ENCODE measurements around the gene OR5A2. TPM values are rescaled to one million over a fixed set of nuclear protein-coding genes. Genes with fewer than 3 reads are reported as not detected.
A peak's percentile ranks its signal among the peaks of the same experiment; 100 is the strongest.

OR5A2 gene
- total and polyA plus RNA-seq, 4 donors, result not detected

- no peak for ATAC-seq (ENCODE audit: insufficient read depth, low FRiP score)
- Histone ChIP-seq H3K9me3 (ENCODE audit: control insufficient read depth in 4 of 4, insufficient read depth in 3 of 4, low read length in 3 of 4) (no peaks in the 10 kb centered on the region), H3K4me3 (no peak overlapping the region), H3K36me3 (ENCODE audit: control insufficient read depth in 4 of 4, insufficient read depth in 4 of 4, low read length in 4 of 4) (no peaks in the 10 kb centered on the region), H3K27me3 (ENCODE audit: control insufficient read depth in 3 of 3, insufficient read depth in 3 of 3, low read length in 2 of 3) (no peaks in the 10 kb centered on the region), H3K4me1 (ENCODE audit: control insufficient read depth in 5 of 5, insufficient read depth in 5 of 5, low read length in 5 of 5) (no peaks in the 10 kb centered on the region), H3K9ac (ENCODE audit: insufficient read depth in 1 of 2, low read length in 2 of 2) (no peak overlapping the region), H3K27ac (ENCODE audit: low read depth in 1 of 2, low read length in 1 of 2) (no peak overlapping the region)
- DNase-seq, result no peak
- TF ChIP-seq CTCF (IDR thresholded peaks at IDR 0.05; ENCODE audit: control extremely low read depth, extremely low read depth), result no peak
- 89 to 90% methylated on average over 7 of the region's 7 CpGs for WGBS, 2 donors
Measured at GRCh38 chr11:59437770-59438169, 11.6 kb upstream of the OR5A2 start.

GRCh38 chr11:59436169-59436568, 10.0 kb upstream of the OR5A2 start, which contains the start of gene OR5A1:
TSS of gene OR5A1 (plus strand) at chr11:59436469. CDS start at chr11:59443169, 6,700 bp downstream.
- no peak within 1 kb of the TSS for H3K4me3 ChIP-seq
- 69 to 78% methylated on average over 3 of the region's 3 CpGs for WGBS, 2 donors
- H3K4me1 ChIP-seq (ENCODE audit: control insufficient read depth in 5 of 5, insufficient read depth in 5 of 5, low read length in 5 of 5), result no peaks in the 10 kb centered on the region
- no peak within 1 kb of the TSS for H3K9ac ChIP-seq (ENCODE audit: insufficient read depth in 1 of 2, low read length in 2 of 2)
- H3K27me3 ChIP-seq (ENCODE audit: control insufficient read depth in 3 of 3, insufficient read depth in 3 of 3, low read length in 2 of 3), result no peaks in the 10 kb centered on the region
- no peak for ATAC-seq (ENCODE audit: insufficient read depth, low FRiP score)
- no peak within 1 kb of the TSS for H3K27ac ChIP-seq (ENCODE audit: low read depth in 1 of 2, low read length in 1 of 2)
- H3K9me3 ChIP-seq (ENCODE audit: control insufficient read depth in 4 of 4, insufficient read depth in 3 of 4, low read length in 3 of 4), result no peaks in the 10 kb centered on the region
- DNase-seq, result no peak
- TF ChIP-seq CTCF (IDR thresholded peaks at IDR 0.05; ENCODE audit: control extremely low read depth, extremely low read depth), result no peak
- H3K36me3 ChIP-seq (ENCODE audit: control insufficient read depth in 4 of 4, insufficient read depth in 4 of 4, low read length in 4 of 4), result no peaks in the 10 kb centered on the region

GRCh38 chr11:59429924-59430516, 3.8 kb upstream of the OR5A2 start:
- peak; percentile 69 for TF ChIP-seq CTCF (IDR thresholded peaks at IDR 0.05; ENCODE audit: control extremely low read depth, extremely low read depth)
- ATAC-seq (ENCODE audit: insufficient read depth, low FRiP score) (peak; percentile 58), DNase-seq (peak in 2 of 3 donors; percentile 46)
- H3K4me1 ChIP-seq (ENCODE audit: control insufficient read depth in 5 of 5, insufficient read depth in 5 of 5, low read length in 5 of 5), result no peaks in the 10 kb centered on the region
- H3K9me3 ChIP-seq (ENCODE audit: control insufficient read depth in 4 of 4, insufficient read depth in 3 of 4, low read length in 3 of 4), result no peaks in the 10 kb centered on the region
- no peak overlapping the region for H3K27ac ChIP-seq (ENCODE audit: low read depth in 1 of 2, low read length in 1 of 2)
- no peak overlapping the region for H3K4me3 ChIP-seq
- WGBS, 2 donors, result 67 to 69% methylated on average over 4 of the region's 4 CpGs
- H3K36me3 ChIP-seq (ENCODE audit: control insufficient read depth in 4 of 4, insufficient read depth in 4 of 4, low read length in 4 of 4), result no peaks in the 10 kb centered on the region
- no peak overlapping the region for H3K9ac ChIP-seq (ENCODE audit: insufficient read depth in 1 of 2, low read length in 2 of 2)
- H3K27me3 ChIP-seq (ENCODE audit: control insufficient read depth in 3 of 3, insufficient read depth in 3 of 3, low read length in 2 of 3), result no peaks in the 10 kb centered on the region

- Histone ChIP-seq H3K9me3 (ENCODE audit: control insufficient read depth in 4 of 4, insufficient read depth in 3 of 4, low read length in 3 of 4) (no peaks in the 10 kb centered on the region), H3K27me3 (ENCODE audit: control insufficient read depth in 3 of 3, insufficient read depth in 3 of 3, low read length in 2 of 3) (no peaks in the 10 kb centered on the region), H3K27ac (ENCODE audit: low read depth in 1 of 2, low read length in 1 of 2) (no peak overlapping the region), H3K36me3 (ENCODE audit: control insufficient read depth in 4 of 4, insufficient read depth in 4 of 4, low read length in 4 of 4) (no peaks in the 10 kb centered on the region), H3K9ac (ENCODE audit: insufficient read depth in 1 of 2, low read length in 2 of 2) (no peak overlapping the region), H3K4me3 (no peak overlapping the region), H3K4me1 (ENCODE audit: control insufficient read depth in 5 of 5, insufficient read depth in 5 of 5, low read length in 5 of 5) (no peaks in the 10 kb centered on the region)
- DNase-seq, result no peak
- no peak for ATAC-seq (ENCODE audit: insufficient read depth, low FRiP score)
- TF ChIP-seq CTCF (IDR thresholded peaks at IDR 0.05; ENCODE audit: control extremely low read depth, extremely low read depth), result no peak
Measured at GRCh38 chr11:59427068-59427382, 812 bp upstream of the OR5A2 start.

Data from lung (tissue), 12 donors.